Activated CD8-positive, alpha-beta memory T cell treated with anti-CD3 and anti-CD28 coated beads, Interleukin-2, amount 10 ng/mL, durations not matched to agents 7 days and 5 days (primary cell): ENCODE data around the gene ACSL3. TPM values are rescaled to one million over a fixed set of nuclear protein-coding genes. Genes with fewer than 3 reads are reported as not detected.

Experiments
- ATAC-seq: fragments of 150-1000 bp; cut with Tn5 transposase; one replicate; pipeline ENCODE4 v1.10.0; 2021; ENCODE audit warnings: moderate library complexity
- CTCF ChIA-PET: fragments of 350-600 bp; sonication (Branson Sonifier 250); formaldehyde crosslinking; loops from one replicate; lab custom pipeline; 2021; ENCODE audit warnings: antibody characterized with exemption; lab: Charles Lee
- DNase-seq: peaks from one replicate; pipeline ENCODE4 v3.0.0-alpha.2; 2020
- H3K27ac Mint-ChIP-seq: one replicate; pipeline ENCODE4 v1.8.0; 2021; ENCODE audit warnings: mild to moderate bottlenecking, mixed read lengths
- H3K27me3 Mint-ChIP-seq: one replicate; pipeline ENCODE4 v1.8.0; 2021; ENCODE audit warnings: mixed read lengths
- H3K36me3 Mint-ChIP-seq: one replicate; pipeline ENCODE4 v1.8.0; 2021; ENCODE audit warnings: mild to moderate bottlenecking, mixed read lengths
- H3K4me1 Mint-ChIP-seq: one replicate; pipeline ENCODE4 v1.8.0; 2021; ENCODE audit warnings: mixed read lengths
- H3K4me3 Mint-ChIP-seq: one replicate; pipeline ENCODE4 v1.8.0; 2021; ENCODE audit warnings: mild to moderate bottlenecking, moderate library complexity, mixed read lengths
- H3K9me3 Mint-ChIP-seq: one replicate; pipeline ENCODE4 v1.8.0; 2022; ENCODE audit warnings: low read depth, mixed read lengths
- total RNA-seq, 2 experiments: library from RNA; stranded (reverse); gene quantifications; one replicate each; pipeline ENCODE4 v1.2.3, GENCODE V29; 2021

The ACSL3 gene
- total RNA-seq, 2 experiments from 2014 or later: 32.1 to 58.7 TPM

DNA sequence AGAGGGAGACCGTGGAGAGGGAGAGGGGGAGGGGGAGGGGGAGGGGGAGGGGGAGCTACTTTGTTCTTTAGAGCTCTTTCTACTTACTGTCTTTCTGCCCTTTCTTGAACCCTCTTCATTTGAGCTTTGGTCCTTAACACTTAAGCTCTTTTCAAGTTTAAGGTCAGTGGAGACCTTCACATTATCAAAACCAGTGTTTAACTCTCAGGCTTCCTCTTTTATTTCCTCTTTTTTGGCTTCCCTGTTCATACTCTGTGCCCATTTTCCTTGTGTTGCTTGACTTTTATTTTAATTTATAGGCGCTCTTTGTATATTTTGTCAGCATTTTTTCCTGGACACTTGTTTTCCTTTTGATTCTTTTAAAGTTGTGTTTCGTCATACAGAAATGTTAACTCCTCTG, 37.1 kb downstream of the ACSL3 start:
- ATAC-seq (no peak), DNase-seq (no peak)
- Mint-ChIP-seq H3K4me3 (no peak overlapping the region), H3K27ac (no peak overlapping the region), H3K4me1 (peaks cover 12% of the 10 kb centered on the region), H3K9me3 (no peaks in the 10 kb centered on the region), H3K36me3 (no peaks in the 10 kb centered on the region), H3K27me3 (no peaks in the 10 kb centered on the region)
- CTCF ChIA-PET: interaction anchor here (0.6 kb wide), 1 partner anchor 184 kb away, joined by 3 read pairs; no protein-coding TSS in a partner anchor

- Mint-ChIP-seq H3K36me3 (no peaks in the 10 kb centered on the region), H3K27me3 (no peaks in the 10 kb centered on the region), H3K9me3 (no peaks in the 10 kb centered on the region), H3K27ac (no peak overlapping the region), H3K4me1 (peaks cover 10% of the 10 kb centered on the region), H3K4me3 (no peak overlapping the region)
- ATAC-seq (no peak), DNase-seq (no peak)
- CTCF ChIA-PET: interaction anchor here (0.6 to 1.6 kb wide), 3 partner anchors 22 to 102 kb away, joined by 3 to 4 read pairs (median 3); no protein-coding TSS in a partner anchor
These were observed 38.8 kb downstream of the ACSL3 start for GRCh38 chr2:222899413-222900181.

GRCh38 chr2:222900354-222900753, 39.5 kb downstream of the ACSL3 start:
- no peaks in the 10 kb centered on the region for H3K27me3 Mint-ChIP-seq
- DNase-seq (no peak), ATAC-seq (no peak)
- no peaks in the 10 kb centered on the region for H3K9me3 Mint-ChIP-seq
- H3K27ac Mint-ChIP-seq: no peak overlapping the region
- no peak overlapping the region for H3K4me3 Mint-ChIP-seq
- CTCF ChIA-PET: interaction anchor here (0.6 to 1.6 kb wide), 2 partner anchors 21 to 24 kb away, joined by 3 to 4 read pairs; no protein-coding TSS in a partner anchor
- H3K36me3 Mint-ChIP-seq: no peaks in the 10 kb centered on the region
- peaks cover 10% of the 10 kb centered on the region for H3K4me1 Mint-ChIP-seq

GRCh38 chr2:222902660-222903059, 41.8 kb downstream of the ACSL3 start:
- no peaks in the 10 kb centered on the region for H3K9me3 Mint-ChIP-seq
- peaks cover 12% of the 10 kb centered on the region for H3K4me1 Mint-ChIP-seq
- no peak for ATAC-seq
- CTCF ChIA-PET: interaction anchor here (0.8 to 2.1 kb wide), 9 partner anchors 10 to 215 kb away, joined by 3 to 21 read pairs (median 4); no protein-coding TSS in a partner anchor
- H3K27ac Mint-ChIP-seq: no peak overlapping the region
- H3K4me3 Mint-ChIP-seq: no peak overlapping the region
- DNase-seq: no peak
- H3K27me3 Mint-ChIP-seq: no peaks in the 10 kb centered on the region
- peaks cover under 1% of the 10 kb centered on the region for H3K36me3 Mint-ChIP-seq

- Mint-ChIP-seq H3K27me3 (no peaks in the 10 kb centered on the region), H3K27ac (no peak overlapping the region), H3K36me3 (peaks cover 2% of the 10 kb centered on the region), H3K4me3 (no peak overlapping the region), H3K9me3 (no peaks in the 10 kb centered on the region), H3K4me1 (peaks cover 12% of the 10 kb centered on the region)
- CTCF ChIA-PET: interaction anchor here (0.6 to 2.1 kb wide), 17 partner anchors 9 to 219 kb away, joined by 3 to 21 read pairs (median 5); no protein-coding TSS in a partner anchor
- DNase-seq (no peak), ATAC-seq (peak; percentile 70)
These were observed 42.7 kb downstream of the ACSL3 start for GRCh38 chr2:222903234-222904220.

DNA sequence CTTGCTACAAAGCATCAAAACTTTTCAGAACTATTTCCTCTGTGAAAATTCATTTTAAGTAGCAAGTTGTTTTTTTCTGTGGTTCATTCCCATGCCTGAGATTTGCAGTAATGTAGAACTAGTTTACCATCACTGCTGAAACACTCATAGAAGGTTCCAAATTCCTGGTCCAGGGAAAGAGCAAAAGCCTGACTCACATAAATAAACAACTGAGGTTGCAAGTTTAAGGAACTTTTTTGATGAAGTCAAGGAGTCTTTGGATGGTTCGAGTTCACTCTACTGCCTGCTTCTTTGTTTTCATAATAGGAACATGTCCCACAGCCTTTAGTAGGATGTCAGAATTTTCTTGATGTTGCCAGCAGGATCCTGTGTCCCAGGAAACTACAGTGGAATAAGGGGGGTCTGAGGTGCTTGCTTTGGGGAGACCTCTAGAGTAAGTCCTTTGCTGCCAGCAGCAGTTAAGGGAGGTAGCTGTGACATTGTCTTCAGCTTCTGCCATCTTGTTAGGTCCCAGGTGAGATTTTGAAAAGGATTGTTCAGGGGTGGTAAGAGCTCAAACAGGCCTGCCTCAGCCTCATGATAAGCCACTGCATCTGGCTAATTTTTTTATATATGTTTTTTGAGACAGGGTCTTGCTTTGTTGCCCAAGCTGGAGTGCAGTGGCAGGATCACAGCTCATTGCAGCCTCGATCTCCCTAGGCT, 43.9 kb downstream of the ACSL3 start:
- CTCF ChIA-PET: interaction anchor here (2.5 kb wide), 1 partner anchor 43 kb away, joined by 7 read pairs; no protein-coding TSS in a partner anchor
- peaks cover 12% of the 10 kb centered on the region for H3K4me1 Mint-ChIP-seq
- ATAC-seq (no peak), DNase-seq (no peak)
- no peak overlapping the region for H3K27ac Mint-ChIP-seq
- H3K36me3 Mint-ChIP-seq: peaks cover 10% of the 10 kb centered on the region
- H3K4me3 Mint-ChIP-seq: no peak overlapping the region
- H3K27me3 Mint-ChIP-seq: no peaks in the 10 kb centered on the region
- no peaks in the 10 kb centered on the region for H3K9me3 Mint-ChIP-seq

DNA sequence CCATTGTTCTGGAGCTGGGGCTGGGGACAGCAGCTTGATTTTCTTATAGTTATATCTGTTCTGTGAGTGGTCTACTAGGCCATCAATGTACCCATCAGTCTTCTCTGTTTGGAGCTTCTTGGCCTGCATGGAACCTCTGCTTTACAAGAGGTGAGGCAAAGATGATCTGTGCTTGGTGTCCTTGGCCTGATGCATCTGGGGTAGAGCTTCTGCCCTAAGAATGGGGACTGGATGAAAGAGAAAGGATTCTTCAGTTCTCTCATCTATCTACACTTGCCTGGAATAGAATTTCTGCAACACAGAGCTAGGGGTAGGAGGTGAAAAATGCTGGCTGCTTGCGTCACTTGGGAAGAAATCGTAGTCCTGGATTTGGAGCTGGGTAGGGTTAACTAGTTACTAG, 46.2 kb downstream of the ACSL3 start:
- H3K9me3 Mint-ChIP-seq: no peaks in the 10 kb centered on the region
- no peak overlapping the region for H3K4me3 Mint-ChIP-seq
- ATAC-seq (no peak), DNase-seq (no peak)
- H3K27me3 Mint-ChIP-seq: no peaks in the 10 kb centered on the region
- CTCF ChIA-PET: interaction anchor here (1.5 to 5.2 kb wide), 5 partner anchors 32 to 216 kb away, joined by 4 to 20 read pairs (median 7); no protein-coding TSS in a partner anchor
- peaks cover 15% of the 10 kb centered on the region for H3K36me3 Mint-ChIP-seq
- H3K27ac Mint-ChIP-seq: no peak overlapping the region
- peaks cover 12% of the 10 kb centered on the region for H3K4me1 Mint-ChIP-seq

- Mint-ChIP-seq H3K9me3 (no peaks in the 10 kb centered on the region), H3K36me3 (peaks cover 15% of the 10 kb centered on the region), H3K4me1 (peaks cover 16% of the 10 kb centered on the region), H3K4me3 (no peak overlapping the region), H3K27ac (peak overlapping the region; percentile 27), H3K27me3 (no peaks in the 10 kb centered on the region)
- CTCF ChIA-PET: interaction anchor here (1.5 to 5.2 kb wide), 3 partner anchors 31 to 217 kb away, joined by 4 to 20 read pairs (median 12); no protein-coding TSS in a partner anchor
- DNase-seq: no peak
- no peak for ATAC-seq
These were observed 47.1 kb downstream of the ACSL3 start for GRCh38 chr2:222907790-222908441.

DNA sequence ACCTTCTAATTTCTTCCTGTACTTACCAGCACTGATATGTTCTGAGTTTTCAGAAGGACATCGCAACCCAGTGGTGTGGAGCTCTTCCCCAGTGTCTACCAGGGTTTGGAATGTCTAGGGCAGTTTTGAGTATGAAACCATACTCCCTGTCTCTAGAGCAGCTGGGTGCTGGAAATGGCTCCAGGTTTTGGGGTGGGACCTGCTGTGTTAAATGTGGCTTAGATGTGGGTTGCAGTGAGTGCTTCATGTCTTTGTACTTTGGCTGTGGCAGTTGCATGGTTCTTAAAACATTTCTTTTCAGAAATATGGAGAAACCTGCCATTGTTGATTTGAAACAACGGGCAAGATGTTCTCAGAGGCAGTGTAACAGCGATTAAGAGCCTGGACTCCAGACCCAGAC, 48.5 kb downstream of the ACSL3 start:
- no peak overlapping the region for H3K27ac Mint-ChIP-seq
- ATAC-seq: no peak
- no peak overlapping the region for H3K4me3 Mint-ChIP-seq
- no peak for DNase-seq
- CTCF ChIA-PET: interaction anchor here (5.2 kb wide), 1 partner anchor 202 kb away, joined by 20 read pairs; no protein-coding TSS in a partner anchor
- peaks cover 15% of the 10 kb centered on the region for H3K36me3 Mint-ChIP-seq
- peaks cover 18% of the 10 kb centered on the region for H3K4me1 Mint-ChIP-seq
- no peaks in the 10 kb centered on the region for H3K27me3 Mint-ChIP-seq
- H3K9me3 Mint-ChIP-seq: no peaks in the 10 kb centered on the region

DNA sequence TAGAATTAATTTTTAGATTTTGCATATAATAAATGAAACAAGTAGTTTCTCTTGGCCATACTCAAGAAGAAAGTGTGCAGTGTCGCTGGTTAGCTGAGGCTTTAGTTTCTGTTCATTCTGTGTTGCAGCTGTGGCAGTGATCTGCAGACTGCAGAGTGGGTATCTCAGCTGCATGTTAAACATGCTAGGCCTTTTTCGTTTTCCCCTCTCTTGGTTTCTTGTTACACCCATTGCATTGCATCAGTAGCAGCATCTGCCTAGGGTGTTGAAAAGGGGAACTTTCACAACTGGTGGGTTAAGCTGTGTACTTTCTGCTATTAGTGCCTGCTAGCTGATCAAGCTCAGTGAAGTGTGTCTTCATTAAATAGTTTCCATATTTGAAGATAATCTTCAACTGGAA, 51.3 kb downstream of the ACSL3 start:
- Mint-ChIP-seq H3K4me1 (peaks cover 17% of the 10 kb centered on the region), H3K27ac (no peak overlapping the region), H3K4me3 (no peak overlapping the region), H3K27me3 (no peaks in the 10 kb centered on the region), H3K36me3 (peaks cover 15% of the 10 kb centered on the region), H3K9me3 (no peaks in the 10 kb centered on the region)
- ATAC-seq: peak; percentile 23
- CTCF ChIA-PET: interaction anchor here (1.2 to 3.1 kb wide), 4 partner anchors 9 to 221 kb away, joined by 3 to 13 read pairs (median 6); no protein-coding TSS in a partner anchor
- no peak for DNase-seq

GRCh38 chr2:222912776-222913175, 51.9 kb downstream of the ACSL3 start:
- Mint-ChIP-seq H3K36me3 (peaks cover 13% of the 10 kb centered on the region), H3K4me1 (peaks cover 17% of the 10 kb centered on the region), H3K4me3 (no peak overlapping the region), H3K27me3 (no peaks in the 10 kb centered on the region), H3K27ac (no peak overlapping the region), H3K9me3 (no peaks in the 10 kb centered on the region)
- DNase-seq (no peak), ATAC-seq (no peak)
- CTCF ChIA-PET: interaction anchor here (1.2 to 3.1 kb wide), 4 partner anchors 10 to 222 kb away, joined by 3 to 13 read pairs (median 6); no protein-coding TSS in a partner anchor
